GM18951 (cell line): ENCODE data around the gene ITPR2.
"Not testable (repeated sequence)": the region's sequence is repeated elsewhere in the genome, so short reads cannot be mapped to it uniquely, and the experiment has no call there.

Experiments used
- POLR2A ChIP-seq: IDR thresholded peaks from 4 replicates; pipeline ENCODE4 v1.6.1; 2011; ENCODE audit warnings: mild to moderate bottlenecking; ENCODE audit not compliant: insufficient read length, insufficient read depth; ENCODE audit errors: extremely low read depth
- in situ Hi-C: fragments of 300-500 bp; cut with MboI; formaldehyde crosslinking; loops from one replicate; pipeline ENCODE4 v1.12.0; 2022; ENCODE audit warnings: low sequenced_read_pairs, mixed read lengths, inconsistent platforms; ENCODE audit not compliant: unreplicated experiment

The ITPR2 gene

GRCh38 chr12:26610774-26611173 is 222.2 kb downstream of the ITPR2 start:
- TF ChIP-seq POLR2A, result no peak
- in situ Hi-C loops, result no loop called here

- no peak for TF ChIP-seq POLR2A
- in situ Hi-C loops, result no loop called here
Observed at GRCh38 chr12:26609986-26610385, 223.0 kb downstream of the ITPR2 start.

- in situ Hi-C loops, result no loop called here
- TF ChIP-seq POLR2A, result no peak
Observed at GRCh38 chr12:26608706-26609105, 224.3 kb downstream of the ITPR2 start.

GRCh38 chr12:26608273-26608672 is 224.7 kb downstream of the ITPR2 start:
- in situ Hi-C loops, result no loop called here
- no peak for TF ChIP-seq POLR2A

- in situ Hi-C loops, result no loop called here
- no peak for TF ChIP-seq POLR2A
Observed at GRCh38 chr12:26606911-26607310, 226.1 kb downstream of the ITPR2 start.

- in situ Hi-C loops, result not testable (repeated sequence)
Observed at GRCh38 chr12:26604813-26605212, 228.2 kb downstream of the ITPR2 start.

- in situ Hi-C loops, result no loop called here
- no peak for TF ChIP-seq POLR2A
Observed at GRCh38 chr12:26599096-26599695, 233.8 kb downstream of the ITPR2 start.

GRCh38 chr12:26595806-26596205 is 237.2 kb downstream of the ITPR2 start:
- TF ChIP-seq POLR2A, result no peak

GRCh38 chr12:26580619-26581018 is 252.4 kb downstream of the ITPR2 start:
- TF ChIP-seq POLR2A, result no peak
- in situ Hi-C loops, result no loop called here

More at GRCh38 chr12:26595806-26596205, 237.2 kb downstream of the ITPR2 start:
- in situ Hi-C loops, result no loop called here

- TF ChIP-seq POLR2A, result no peak
- in situ Hi-C loops, result no loop called here
Observed at GRCh38 chr12:26576266-26576665, 256.7 kb downstream of the ITPR2 start.

GRCh38 chr12:26573225-26573909 is 259.6 kb downstream of the ITPR2 start:
- no peak for TF ChIP-seq POLR2A
- in situ Hi-C loops, result no loop called here

GRCh38 chr12:26572137-26572536 is 260.9 kb downstream of the ITPR2 start:
- TF ChIP-seq POLR2A, result no peak

GRCh38 chr12:26571560-26571959 is 261.4 kb downstream of the ITPR2 start:
- no peak for TF ChIP-seq POLR2A
- in situ Hi-C loops, result no loop called here

More at GRCh38 chr12:26572137-26572536, 260.9 kb downstream of the ITPR2 start:
- in situ Hi-C loops, result no loop called here

- in situ Hi-C loops, result no loop called here
- TF ChIP-seq POLR2A, result no peak
Observed at GRCh38 chr12:26567126-26567525, 265.9 kb downstream of the ITPR2 start.
